ENCODE results near the gene MOB3B. TPM values are rescaled to one million over a fixed set of nuclear protein-coding genes. Genes with fewer than 3 reads are reported as not detected.
"Not testable (repeated sequence)": the region's sequence is repeated elsewhere in the genome, so short reads cannot be mapped to it uniquely, and the experiment has no call there.

The MOB3B gene
- total RNA-seq, 1 donor from 2014 or later, result 0.26 TPM

DNA sequence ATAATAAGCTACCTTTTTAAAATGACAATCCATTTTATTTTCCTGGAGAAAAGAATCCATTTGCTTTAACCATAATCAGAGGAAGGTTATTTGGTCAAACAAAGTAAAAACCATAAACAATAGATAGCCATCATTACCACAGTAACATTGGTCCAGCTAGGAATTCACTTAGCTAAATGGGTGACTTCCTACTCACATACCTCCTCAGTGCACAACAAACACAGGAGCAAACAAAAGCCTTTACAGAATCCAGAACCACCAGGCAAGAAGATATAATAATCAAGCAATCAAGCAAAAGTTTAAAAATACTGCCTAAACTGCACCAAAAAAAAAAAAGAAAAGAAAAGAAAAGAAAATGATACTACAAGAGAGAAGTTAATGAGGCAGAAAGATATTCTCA lies 6.5 kb downstream of the MOB3B start:
- intact Hi-C loops (cut with micrococcal nuclease), result no loop called here

DNA sequence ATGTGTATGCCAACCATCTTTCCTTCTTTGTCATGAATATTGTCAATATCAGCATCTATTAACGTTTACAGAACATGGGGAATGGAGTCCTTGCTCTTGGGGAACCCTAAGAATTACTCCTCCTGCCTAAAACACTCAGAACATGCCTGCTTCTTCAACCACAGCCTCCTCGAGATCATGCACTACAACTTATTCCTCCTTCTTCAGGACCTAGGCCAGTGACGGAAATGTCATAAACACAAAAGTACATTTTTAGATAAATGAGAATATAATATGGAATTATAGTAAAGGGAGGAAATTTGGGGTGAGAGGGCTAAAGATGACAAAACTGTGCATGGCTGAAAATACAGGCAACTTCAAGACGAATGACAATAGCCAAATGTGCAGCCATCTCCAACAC lies 8.6 kb downstream of the MOB3B start:
- no peaks in the 10 kb centered on the region for H3K36me3 Mint-ChIP-seq (ENCODE audit: low read depth)
- intact Hi-C loops (cut with micrococcal nuclease), result no loop called here
- no peak for DNase-seq (ENCODE audit: low spot score)

More for the DNA sequence above, 6.5 kb downstream of the MOB3B start:
- Mint-ChIP-seq H3K9me3 (no peaks in the 10 kb centered on the region), H3K27ac (no peak overlapping the region), H3K4me1 (ENCODE audit: low read depth) (peaks cover 8% of the 10 kb centered on the region), H3K27me3 (ENCODE audit: insufficient read depth) (peaks cover 32% of the 10 kb centered on the region), H3K4me3 (no peak overlapping the region), H3K36me3 (ENCODE audit: low read depth) (no peaks in the 10 kb centered on the region)
- no peak for DNase-seq (ENCODE audit: low spot score)

DNA sequence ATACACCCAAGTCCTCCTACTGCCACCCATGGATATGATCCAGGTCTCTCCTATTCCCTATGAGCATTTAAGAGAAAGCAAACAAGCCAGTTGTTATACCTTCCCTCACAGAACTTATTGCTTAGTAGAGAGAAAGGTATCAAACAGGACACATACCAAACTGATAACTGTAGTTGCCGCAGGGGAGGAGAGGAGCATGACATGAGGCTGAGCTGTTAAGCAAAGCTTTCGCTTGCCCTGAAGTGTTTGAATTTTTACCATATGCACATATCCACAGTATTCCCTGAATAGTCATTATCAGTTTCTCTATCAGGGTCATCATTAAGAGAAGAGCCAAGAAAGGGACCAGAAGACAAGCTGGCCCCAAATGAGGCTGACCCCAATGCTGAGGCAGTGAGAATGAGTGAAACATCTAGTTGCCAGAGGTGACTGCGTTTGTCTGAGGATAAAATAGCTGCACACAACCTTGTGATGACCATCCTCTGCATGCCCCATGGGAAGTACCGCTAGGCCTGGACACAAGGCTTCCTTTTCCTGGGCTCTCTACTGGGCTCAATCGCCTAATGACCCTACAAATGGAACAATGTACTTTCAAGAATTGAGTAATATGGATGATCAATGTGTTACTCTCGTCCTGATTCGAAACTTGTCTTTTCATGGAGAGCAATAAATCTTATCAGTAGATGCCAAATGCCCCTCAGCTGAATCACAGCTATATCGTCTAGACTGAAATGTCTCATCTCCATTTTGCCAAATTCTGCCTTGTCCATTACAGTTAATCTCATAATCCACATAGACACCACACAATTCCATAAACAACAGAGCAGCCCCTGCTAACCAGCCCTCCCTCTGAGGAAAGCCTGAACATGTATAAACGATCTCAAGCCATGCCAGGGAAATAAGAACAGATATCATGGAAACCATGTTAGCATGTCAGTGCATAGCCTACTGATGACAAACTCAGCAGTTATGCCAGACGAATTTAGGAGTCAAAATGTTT lies 9.8 kb downstream of the MOB3B start:
- Mint-ChIP-seq H3K36me3 (ENCODE audit: low read depth) (no peaks in the 10 kb centered on the region), H3K9me3 (no peaks in the 10 kb centered on the region), H3K27me3 (ENCODE audit: insufficient read depth) (peaks cover 2% of the 10 kb centered on the region), H3K4me3 (no peak overlapping the region), H3K4me1 (ENCODE audit: low read depth) (peaks cover 5% of the 10 kb centered on the region), H3K27ac (no peak overlapping the region)
- intact Hi-C loops (cut with micrococcal nuclease), result no loop called here
- no peak for DNase-seq (ENCODE audit: low spot score)

More for the DNA sequence above, 8.6 kb downstream of the MOB3B start:
- no peak overlapping the region for H3K27ac Mint-ChIP-seq
- H3K4me1 Mint-ChIP-seq (ENCODE audit: low read depth), result peaks cover 5% of the 10 kb centered on the region
- H3K9me3 Mint-ChIP-seq, result no peaks in the 10 kb centered on the region
- H3K27me3 Mint-ChIP-seq (ENCODE audit: insufficient read depth), result peaks cover 12% of the 10 kb centered on the region
- no peak overlapping the region for H3K4me3 Mint-ChIP-seq

DNA sequence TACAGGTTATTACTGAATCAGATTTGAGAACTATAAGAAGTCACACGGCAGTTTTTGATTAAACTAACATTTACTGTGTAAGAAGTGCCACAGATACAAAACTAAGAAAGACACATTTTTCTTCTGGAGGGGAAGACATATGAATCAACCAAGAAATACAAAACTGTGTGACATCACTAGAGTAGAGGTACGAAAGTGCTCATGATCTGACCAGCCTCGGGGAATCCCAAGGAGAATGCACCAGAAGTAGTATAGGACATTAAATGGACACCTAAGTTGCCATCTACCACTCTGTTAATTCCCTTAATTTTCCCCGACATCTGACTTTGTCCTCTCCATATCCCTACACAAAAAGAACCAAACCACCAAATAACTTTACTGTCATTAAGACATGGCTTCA lies 10.8 kb downstream of the MOB3B start:
- intact Hi-C loops (cut with micrococcal nuclease), result no loop called here
- Mint-ChIP-seq H3K36me3 (ENCODE audit: low read depth) (no peaks in the 10 kb centered on the region), H3K4me1 (ENCODE audit: low read depth) (no peaks in the 10 kb centered on the region), H3K27me3 (ENCODE audit: insufficient read depth) (peaks cover 2% of the 10 kb centered on the region), H3K27ac (no peak overlapping the region), H3K4me3 (no peak overlapping the region), H3K9me3 (no peaks in the 10 kb centered on the region)
- DNase-seq (ENCODE audit: low spot score), result no peak

DNA sequence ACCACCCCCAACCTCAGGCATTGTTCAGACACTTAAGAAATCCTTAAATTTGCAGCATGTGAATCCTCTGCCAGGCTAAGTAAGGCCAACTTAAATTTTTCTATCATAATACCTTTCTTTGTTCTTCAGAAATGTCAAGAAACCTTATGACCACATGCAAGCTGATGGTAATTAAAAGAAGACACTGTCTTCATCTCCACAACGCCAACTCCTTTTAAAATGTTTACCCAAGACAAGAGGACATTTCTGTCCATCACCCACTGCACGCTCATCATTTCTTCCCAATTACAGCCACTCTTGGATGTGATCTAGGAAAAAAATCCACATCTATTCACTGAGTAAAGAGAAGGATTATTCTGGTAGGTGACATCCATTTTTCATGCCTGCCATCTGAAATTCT lies 11.6 kb downstream of the MOB3B start:
- H3K9me3 Mint-ChIP-seq, result peaks cover 4% of the 10 kb centered on the region
- H3K36me3 Mint-ChIP-seq (ENCODE audit: low read depth), result no peaks in the 10 kb centered on the region
- H3K4me3 Mint-ChIP-seq, result no peak overlapping the region
- DNase-seq (ENCODE audit: low spot score), result no peak
- peaks cover 2% of the 10 kb centered on the region for H3K27me3 Mint-ChIP-seq (ENCODE audit: insufficient read depth)
- intact Hi-C loops (cut with micrococcal nuclease), result no loop called here
- H3K27ac Mint-ChIP-seq, result no peak overlapping the region
- H3K4me1 Mint-ChIP-seq (ENCODE audit: low read depth), result no peaks in the 10 kb centered on the region

- intact Hi-C loops (cut with micrococcal nuclease), result no loop called here
- H3K36me3 Mint-ChIP-seq (ENCODE audit: low read depth), result no peaks in the 10 kb centered on the region
- H3K27ac Mint-ChIP-seq, result no peak overlapping the region
- DNase-seq (ENCODE audit: low spot score), result no peak
- no peaks in the 10 kb centered on the region for H3K4me1 Mint-ChIP-seq (ENCODE audit: low read depth)
- H3K4me3 Mint-ChIP-seq, result no peak overlapping the region
- peaks cover 5% of the 10 kb centered on the region for H3K9me3 Mint-ChIP-seq
- no peaks in the 10 kb centered on the region for H3K27me3 Mint-ChIP-seq (ENCODE audit: insufficient read depth)
Measured at GRCh38 chr9:27514551-27514950, 15.1 kb downstream of the MOB3B start.

DNA sequence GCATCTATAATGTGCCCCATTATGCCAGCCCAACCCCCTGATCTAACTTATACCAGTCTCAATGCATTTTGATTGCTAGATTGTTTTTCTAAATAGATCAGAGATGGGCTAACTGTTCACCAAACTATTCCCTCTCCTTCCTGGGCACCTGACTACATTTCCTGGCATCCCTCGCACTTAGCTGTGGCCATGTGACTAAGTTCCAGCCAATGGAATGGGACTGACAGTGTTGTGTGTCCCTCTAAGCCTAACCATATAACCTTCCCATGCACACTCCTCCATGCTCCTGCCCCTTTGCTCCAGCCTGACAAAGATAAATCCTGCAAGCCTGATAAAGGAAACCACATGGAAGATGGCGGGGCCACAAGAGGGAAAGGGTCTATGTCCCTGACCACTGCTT lies 17.8 kb downstream of the MOB3B start:
- Mint-ChIP-seq H3K9me3 (peaks cover 5% of the 10 kb centered on the region), H3K27me3 (ENCODE audit: insufficient read depth) (peaks cover 3% of the 10 kb centered on the region), H3K4me3 (no peak overlapping the region), H3K36me3 (ENCODE audit: low read depth) (peaks cover 2% of the 10 kb centered on the region), H3K4me1 (ENCODE audit: low read depth) (no peaks in the 10 kb centered on the region), H3K27ac (no peak overlapping the region)
- DNase-seq (ENCODE audit: low spot score), result no peak
- intact Hi-C loops (cut with micrococcal nuclease), result no loop called here

- Mint-ChIP-seq H3K9me3 (peaks cover 5% of the 10 kb centered on the region), H3K27me3 (ENCODE audit: insufficient read depth) (peaks cover 3% of the 10 kb centered on the region), H3K36me3 (ENCODE audit: low read depth) (peaks cover 2% of the 10 kb centered on the region), H3K4me1 (ENCODE audit: low read depth) (no peaks in the 10 kb centered on the region), H3K27ac (no peak overlapping the region), H3K4me3 (no peak overlapping the region)
- intact Hi-C loops (cut with micrococcal nuclease), result no loop called here
- DNase-seq (ENCODE audit: low spot score), result no peak
Measured at GRCh38 chr9:27510780-27511179, 18.8 kb downstream of the MOB3B start.

- no peaks in the 10 kb centered on the region for H3K9me3 Mint-ChIP-seq
- no peak overlapping the region for H3K4me3 Mint-ChIP-seq
- H3K27me3 Mint-ChIP-seq (ENCODE audit: insufficient read depth), result peaks cover 5% of the 10 kb centered on the region
- peaks cover 3% of the 10 kb centered on the region for H3K36me3 Mint-ChIP-seq (ENCODE audit: low read depth)
- DNase-seq (ENCODE audit: low spot score), result no peak
- H3K4me1 Mint-ChIP-seq (ENCODE audit: low read depth), result peaks cover 6% of the 10 kb centered on the region
- no peak overlapping the region for H3K27ac Mint-ChIP-seq
- intact Hi-C loops (cut with micrococcal nuclease), result no loop called here
Measured at GRCh38 chr9:27506981-27507380, 22.6 kb downstream of the MOB3B start.

DNA sequence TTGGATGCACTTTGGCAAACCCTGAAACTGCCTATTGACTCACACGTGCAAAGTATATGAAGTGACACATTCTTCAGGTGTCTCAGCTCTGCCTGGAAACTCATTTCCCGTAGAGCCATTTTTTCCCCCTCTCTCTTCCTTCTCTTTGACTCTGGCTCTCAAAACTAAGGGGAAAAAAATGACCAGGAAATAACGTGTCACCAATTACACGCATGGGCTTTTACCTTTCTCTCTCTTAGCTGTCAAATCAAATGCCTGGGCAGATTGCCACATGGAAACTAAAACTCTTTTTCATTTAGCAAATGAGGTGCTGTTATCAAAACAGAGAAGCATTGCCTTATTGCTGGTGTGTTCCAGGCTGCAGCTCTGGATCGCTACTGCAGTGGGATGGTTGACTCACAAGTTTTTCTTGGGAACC lies 23.9 kb downstream of the MOB3B start:
- intact Hi-C loops (cut with micrococcal nuclease), result no loop called here
- H3K27ac Mint-ChIP-seq, result no peak overlapping the region
- peaks cover 3% of the 10 kb centered on the region for H3K36me3 Mint-ChIP-seq (ENCODE audit: low read depth)
- no peaks in the 10 kb centered on the region for H3K9me3 Mint-ChIP-seq
- DNase-seq (ENCODE audit: low spot score), result no peak
- peaks cover 6% of the 10 kb centered on the region for H3K4me1 Mint-ChIP-seq (ENCODE audit: low read depth)
- no peak overlapping the region for H3K4me3 Mint-ChIP-seq
- H3K27me3 Mint-ChIP-seq (ENCODE audit: insufficient read depth), result peaks cover 5% of the 10 kb centered on the region

GRCh38 chr9:27504259-27504658 lies 25.4 kb downstream of the MOB3B start:
- intact Hi-C loops (cut with micrococcal nuclease), result no loop called here
- Mint-ChIP-seq H3K27ac (no peak overlapping the region), H3K9me3 (no peaks in the 10 kb centered on the region), H3K4me1 (ENCODE audit: low read depth) (peaks cover 19% of the 10 kb centered on the region), H3K36me3 (ENCODE audit: low read depth) (peaks cover 3% of the 10 kb centered on the region), H3K4me3 (no peak overlapping the region), H3K27me3 (ENCODE audit: insufficient read depth) (peaks cover 5% of the 10 kb centered on the region)
- DNase-seq (ENCODE audit: low spot score), result no peak

DNA sequence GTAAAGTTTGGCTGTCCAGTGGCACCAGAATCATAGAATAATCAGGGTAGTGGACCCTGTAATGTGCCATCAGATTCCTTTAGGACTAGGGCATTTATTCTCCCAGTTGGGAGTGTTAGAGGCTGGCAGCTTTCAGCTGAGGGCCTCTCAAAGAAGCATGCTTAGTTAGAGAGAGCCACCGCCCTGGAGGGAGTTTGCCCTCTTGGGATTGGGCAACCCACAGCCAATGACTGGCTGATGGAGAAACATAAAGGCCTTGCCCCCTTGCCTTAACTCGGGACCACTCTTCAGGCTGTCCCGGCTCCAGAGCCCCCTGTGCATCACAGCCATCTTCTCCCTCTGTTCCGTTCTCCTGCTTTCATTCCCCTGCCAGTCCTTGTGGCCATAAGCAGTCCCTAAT lies 26.0 kb downstream of the MOB3B start:
- no peak overlapping the region for H3K4me3 Mint-ChIP-seq

GRCh38 chr9:27500902-27501301 lies 28.7 kb downstream of the MOB3B start:
- H3K9me3 Mint-ChIP-seq; H3K4me3 Mint-ChIP-seq; intact Hi-C loops (cut with micrococcal nuclease); DNase-seq (ENCODE audit: low spot score); H3K27ac Mint-ChIP-seq; H3K36me3 Mint-ChIP-seq (ENCODE audit: low read depth); H3K27me3 Mint-ChIP-seq (ENCODE audit: insufficient read depth): not testable (repeated sequence)
- peaks cover 22% of the 10 kb centered on the region for H3K4me1 Mint-ChIP-seq (ENCODE audit: low read depth)

More for the DNA sequence above, 26.0 kb downstream of the MOB3B start:
- Mint-ChIP-seq H3K27me3 (ENCODE audit: insufficient read depth) (peaks cover 2% of the 10 kb centered on the region), H3K27ac (no peak overlapping the region), H3K9me3 (no peaks in the 10 kb centered on the region), H3K36me3 (ENCODE audit: low read depth) (peaks cover 2% of the 10 kb centered on the region), H3K4me1 (ENCODE audit: low read depth) (peaks cover 22% of the 10 kb centered on the region)
- no peak for DNase-seq (ENCODE audit: low spot score)
- intact Hi-C loops (cut with micrococcal nuclease), result no loop called here

All from activated T-helper 1 cell treated with anti-CD3 and anti-CD28 coated beads, Interleukin-12 subunit alpha, Interleukin-12 subunit beta, Interleukin-2, Interleukin-4 antibody, amounts not matched to agents 30 ng/mL and 10 ng/mL and 1 ng/mL, durations not matched to agents 14 hours and 24 hours and 36 hours (primary cell).